HG03521 (cell line): ENCODE results near the gene RUNX1.
"Not testable (repeated sequence)": the region's sequence is repeated elsewhere in the genome, so short reads cannot be mapped to it uniquely, and the experiment has no call there.

ENCODE experiments used
- ATAC-seq: cut with Tn5 transposase; IDR thresholded peaks from one replicate; pipeline ENCODE4 v1.9.1; 2021; ENCODE audit warnings: mild to moderate bottlenecking, moderate library complexity; ENCODE audit not compliant: unreplicated experiment

RUNX1 gene

DNA sequence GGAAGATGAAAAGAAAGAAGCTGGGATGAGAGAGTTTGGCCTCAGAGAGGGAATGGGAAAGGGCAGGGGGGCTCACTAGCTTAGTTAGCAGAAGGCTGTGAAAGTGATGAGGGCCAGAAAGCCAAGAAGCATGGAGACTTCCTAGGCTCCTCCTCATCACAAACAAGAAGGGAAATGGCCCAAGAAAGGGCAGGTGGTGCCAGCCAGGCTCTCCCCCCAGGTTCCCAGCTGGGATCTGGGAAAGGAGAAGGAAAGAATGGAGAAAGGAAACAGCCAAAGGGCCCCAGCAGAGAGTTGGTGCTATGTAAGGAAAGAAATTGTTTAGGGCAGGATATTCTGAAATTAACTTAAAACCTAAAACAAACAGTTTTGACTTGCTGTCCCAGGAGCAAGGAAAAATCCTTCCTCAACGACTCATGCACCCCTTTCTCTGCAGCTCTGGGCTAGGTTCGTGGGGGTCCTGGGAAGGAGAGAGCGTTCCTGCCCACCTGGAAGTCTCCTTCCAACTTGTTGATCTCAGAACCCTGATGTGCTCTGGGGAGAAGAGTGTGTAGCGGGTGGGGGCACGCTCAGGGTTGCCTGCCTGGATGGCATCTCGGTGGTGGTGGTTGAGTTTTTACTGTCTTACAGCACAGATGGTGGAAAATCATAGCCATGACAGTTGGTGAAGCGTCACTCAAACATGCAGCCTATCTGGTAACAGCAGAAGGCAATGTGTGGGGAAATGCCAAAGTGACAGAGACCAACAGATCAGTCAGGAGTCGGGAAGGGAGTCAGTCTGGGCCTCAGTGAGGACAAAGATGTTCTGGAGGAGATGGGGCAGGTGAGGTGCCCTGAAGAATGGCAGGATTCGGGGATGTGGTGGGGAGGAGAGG, 233.0 kb downstream of the RUNX1 start:
- no peak for ATAC-seq

DNA sequence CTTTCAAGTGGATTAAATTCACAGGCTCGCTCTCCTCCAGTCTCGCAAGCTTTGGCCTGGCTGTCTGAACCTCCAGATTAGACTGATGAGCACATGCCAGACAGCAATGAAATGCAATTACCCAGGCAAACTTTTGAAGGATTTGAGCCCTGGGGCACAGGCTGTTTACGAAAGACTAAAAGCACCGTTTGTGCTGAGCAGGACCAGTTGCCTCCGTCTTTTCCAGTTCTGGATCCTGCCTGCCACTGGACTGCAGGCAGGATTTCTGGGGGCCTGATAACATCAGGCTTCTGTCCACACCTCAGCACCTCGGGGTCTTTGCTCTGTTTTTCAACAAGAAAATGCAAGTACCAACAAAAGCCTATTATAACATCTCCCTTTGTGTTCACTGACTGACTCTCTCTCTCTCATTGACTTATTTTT, 234.6 kb downstream of the RUNX1 start:
- no peak for ATAC-seq

DNA sequence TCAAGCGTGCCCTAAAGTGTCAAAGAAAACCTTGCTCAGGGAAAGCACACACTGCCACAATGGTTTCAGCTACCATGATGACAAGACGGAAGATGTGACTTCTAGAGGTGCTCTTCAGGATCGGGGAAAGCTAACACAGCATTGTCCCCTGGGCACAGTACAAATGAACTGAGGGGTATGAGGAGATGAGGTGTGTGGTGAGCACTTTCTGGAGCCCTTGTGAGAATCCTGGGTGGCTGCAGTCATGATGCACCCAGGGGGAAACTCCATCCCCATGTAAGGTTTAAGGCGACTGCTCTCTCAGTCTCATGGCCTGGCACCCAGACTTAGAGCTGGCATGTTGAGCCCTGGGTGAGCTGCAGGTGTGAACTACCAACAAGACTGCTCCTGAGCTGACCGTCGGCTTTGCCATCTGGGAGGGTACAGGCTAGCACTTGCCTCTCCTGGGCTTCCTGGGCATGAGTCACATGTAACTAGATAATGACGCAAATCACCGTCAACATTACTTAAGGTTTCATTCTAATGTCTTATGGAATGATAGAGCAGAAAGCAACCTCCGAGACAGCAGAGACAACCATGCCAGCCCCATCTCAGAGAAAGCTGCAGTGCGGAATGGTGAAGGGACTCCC, 235.7 kb downstream of the RUNX1 start:
- no peak for ATAC-seq

DNA sequence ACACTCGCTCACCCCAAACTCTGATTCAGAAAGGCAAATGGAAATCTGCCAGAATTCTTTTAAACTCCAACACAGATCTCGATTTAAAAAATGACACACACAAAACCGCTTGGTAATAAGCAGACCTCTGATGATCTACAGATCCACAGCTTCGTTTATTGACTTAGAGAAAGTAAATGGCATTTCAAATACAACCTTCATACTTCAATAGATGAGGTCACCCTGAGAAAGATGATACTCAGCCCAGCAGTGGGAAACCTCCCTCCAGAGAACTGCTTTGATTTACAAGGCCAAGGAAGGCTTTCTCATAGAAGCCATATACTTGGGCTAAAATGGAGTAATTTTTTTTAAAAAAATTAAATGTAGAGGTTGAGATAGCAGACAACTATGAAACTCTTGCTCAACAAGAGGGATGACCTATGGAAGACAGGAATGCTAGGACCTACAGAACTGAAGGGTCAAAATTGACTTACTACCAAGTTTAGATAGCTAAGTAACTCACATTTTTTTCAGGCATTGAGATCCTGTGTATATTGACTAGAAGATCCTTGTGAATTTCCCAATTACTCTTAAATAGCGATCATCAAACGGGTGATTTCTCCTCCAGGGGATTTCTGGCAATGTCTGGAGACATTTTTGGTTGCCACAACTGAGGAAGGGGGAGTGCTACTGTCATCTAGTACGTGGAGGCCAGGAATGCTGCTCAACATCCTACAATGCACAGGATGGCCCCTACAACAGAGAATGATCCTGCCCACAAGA, 236.4 kb downstream of the RUNX1 start:
- ATAC-seq = no peak

DNA sequence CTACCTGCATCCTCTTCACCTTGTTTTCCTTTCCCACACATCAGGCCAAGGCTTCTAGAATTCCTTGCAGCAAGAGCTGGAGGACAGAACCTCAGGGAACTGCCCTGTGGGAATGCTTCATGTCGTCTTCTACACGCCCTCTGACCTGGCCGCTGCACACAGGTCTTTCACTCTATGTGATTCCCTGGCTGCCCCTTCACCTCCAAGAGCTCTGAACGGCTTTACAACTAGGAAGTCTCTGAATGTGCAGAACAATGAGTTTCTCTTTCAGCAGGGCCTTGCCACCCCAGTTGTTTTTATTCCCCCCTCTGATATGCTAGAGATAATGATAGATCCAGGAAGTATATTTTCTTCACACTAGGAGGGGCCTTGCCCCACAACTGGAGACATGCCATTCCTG, 237.7 kb downstream of the RUNX1 start:
- ATAC-seq = no peak

DNA sequence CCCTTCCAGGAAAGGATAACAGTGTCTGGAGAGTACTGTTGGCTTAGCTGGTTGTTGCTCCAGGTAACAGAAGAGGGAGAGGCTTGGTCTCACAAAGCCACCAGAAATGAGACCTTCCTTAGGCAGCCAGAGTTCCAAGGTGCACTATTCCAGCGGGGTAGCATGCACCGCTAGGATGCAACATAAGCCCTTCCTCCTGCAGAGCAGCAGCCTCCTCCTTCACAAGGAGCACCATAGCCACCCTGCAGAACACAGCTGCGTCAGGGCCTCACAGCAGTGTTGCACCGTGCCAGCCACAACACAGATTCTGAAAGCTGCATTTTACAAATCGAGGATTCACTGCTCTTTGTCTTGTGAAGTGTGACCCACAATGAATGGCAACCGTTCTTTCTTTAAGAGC, 238.3 kb downstream of the RUNX1 start:
- ATAC-seq = no peak

DNA sequence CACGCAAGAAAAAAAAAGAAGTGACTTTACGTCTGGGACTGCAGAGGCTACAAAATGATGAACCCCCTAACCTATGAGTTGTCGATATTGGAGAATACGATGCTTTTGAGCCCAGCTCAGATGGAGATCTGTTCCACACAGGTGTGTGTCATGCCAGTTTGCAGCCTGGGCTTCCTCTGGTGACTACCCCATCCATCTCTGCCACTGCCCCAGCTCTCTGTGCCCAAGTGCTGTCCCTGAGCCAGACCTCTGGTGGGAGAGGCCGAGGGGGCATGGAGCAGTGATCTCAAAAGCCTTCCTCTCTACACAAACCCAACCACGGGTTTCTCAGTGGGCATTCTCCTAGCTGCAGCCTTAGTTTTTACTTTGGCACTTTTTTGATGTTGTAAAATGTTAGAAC, 239.3 kb downstream of the RUNX1 start:
- ATAC-seq = no peak

DNA sequence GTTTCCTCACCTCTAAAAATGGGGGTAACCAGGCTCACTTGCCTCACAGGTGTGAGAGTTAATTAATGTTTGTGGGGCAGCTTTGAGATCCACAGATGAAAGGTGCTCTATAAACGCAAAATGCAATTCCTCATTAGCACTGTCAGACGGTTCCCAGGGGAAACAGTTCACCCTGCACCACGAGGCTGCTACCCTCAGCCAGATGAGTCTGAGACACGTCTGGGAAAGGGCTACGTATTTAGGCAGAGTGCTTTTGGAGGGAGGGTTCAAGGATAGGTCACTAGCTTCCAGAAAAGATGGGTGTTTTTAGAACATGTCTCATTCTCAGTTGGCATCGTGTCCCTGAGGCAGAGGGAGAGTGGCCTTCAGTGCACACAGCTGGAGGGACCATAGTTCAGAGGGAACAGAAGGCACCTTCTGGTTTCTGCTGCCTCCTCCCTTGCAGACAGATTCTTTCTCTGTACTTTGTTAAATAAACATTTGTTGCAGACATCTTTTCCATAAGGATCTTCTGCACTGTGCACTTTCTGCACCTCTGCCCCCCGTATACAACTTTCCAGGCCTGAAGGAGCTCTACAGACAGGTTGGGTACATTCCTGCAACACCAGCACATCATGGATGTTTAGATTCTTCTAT, 240.4 kb downstream of the RUNX1 start:
- no peak for ATAC-seq

DNA sequence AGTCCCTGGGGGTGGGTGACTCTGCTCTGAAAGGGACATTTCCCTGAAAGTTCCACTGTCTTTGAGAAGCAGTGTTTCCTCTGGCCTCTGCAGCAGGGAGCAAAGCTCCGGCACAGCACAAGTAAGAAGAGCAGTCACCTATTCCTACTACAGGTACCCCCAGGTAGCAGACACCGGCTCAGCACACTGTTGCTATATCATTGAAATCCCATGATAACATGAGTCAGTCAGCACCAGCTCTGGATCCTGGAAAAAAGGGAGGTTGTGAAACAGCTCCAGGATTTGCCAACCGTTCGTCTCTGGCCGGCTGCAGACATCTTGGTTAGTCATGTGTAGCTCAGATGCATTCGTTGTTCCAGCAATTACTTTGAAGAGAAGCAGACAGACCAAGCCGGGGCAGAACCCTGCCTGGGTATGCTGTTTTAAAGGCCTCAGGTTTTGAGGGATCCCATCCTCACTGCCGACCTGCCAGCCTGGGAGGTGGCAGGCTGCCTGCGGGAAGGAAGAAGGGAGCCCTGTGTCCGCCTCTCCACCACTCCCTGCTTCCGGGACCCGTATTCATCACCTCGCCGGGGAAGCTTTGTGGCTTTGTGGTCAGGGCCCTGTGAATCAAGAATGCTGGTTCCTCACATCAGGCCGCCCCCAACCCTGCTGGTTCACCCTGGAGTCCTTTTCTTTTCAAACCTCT, 241.1 kb downstream of the RUNX1 start:
- ATAC-seq = no peak

DNA sequence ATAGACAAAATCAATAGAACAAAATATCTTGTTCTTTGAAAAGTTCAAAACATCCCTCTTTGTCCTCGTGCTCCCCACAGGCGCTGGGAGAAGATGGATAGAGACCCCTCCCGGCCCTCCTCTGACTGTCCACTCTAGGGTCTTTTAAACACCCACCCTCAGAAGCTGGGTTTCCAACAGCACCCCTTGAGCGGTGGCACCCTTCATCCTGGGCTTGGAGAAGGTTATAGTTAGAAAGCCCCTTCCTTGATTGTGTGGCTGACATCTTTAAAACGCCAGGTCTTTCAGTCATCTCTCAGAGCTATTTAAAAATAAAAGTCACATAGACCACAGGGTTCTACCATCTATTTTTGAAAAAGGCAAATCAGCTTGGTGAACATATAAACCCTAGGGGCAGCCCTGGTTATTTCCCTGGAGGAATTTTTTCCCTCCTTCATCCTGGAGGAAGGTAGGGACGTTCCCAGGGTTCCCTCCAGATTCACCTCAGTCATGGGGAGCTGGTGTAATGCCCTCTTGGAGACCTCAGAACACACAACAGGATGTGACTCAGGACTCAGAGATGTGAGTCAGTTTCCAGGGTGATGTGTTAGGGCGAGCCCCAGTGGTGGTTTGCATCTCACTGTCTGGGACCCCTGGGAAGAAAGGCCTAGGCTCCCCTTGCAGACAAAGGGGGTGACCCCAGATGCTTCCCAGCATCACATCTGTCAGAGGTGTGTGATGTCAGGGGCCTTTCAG, 241.8 kb downstream of the RUNX1 start:
- no peak for ATAC-seq

DNA sequence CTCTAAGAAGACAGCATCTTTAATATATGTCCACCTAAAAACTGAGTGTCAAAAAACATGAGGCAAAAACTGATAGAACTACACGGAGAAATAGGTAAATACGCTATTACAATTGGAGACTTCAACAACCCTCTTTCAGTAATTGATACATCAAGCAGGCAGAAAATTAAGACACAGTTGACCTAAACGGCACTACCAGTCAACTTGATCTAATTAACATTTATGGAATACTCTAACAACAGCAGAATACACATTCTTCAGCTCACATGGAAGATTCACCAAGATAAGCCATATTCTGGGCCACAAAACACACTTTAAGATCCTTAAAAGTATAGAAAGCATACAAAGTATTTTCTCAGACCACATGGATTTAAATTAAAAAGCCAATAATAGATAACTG, 242.7 kb downstream of the RUNX1 start:
- no peak for ATAC-seq

DNA sequence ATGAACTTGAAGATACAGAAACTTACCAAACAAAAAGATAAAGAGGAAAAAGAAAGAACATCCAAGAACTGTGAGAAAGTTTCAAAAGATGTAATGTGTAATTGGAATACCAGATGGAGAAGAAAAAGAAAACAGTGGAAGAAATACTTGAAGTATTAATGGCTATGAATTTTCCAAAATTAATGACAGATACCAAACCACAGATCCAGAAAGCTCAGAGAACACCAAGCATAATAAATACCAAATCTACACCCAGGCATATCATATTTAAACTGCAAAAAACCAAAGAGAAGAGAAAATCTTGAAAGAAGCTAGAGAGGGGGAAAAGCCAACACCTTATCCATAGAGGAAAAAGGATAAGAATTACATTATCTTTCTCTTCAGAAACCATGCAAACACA, 243.9 kb downstream of the RUNX1 start:
- no peak for ATAC-seq

DNA sequence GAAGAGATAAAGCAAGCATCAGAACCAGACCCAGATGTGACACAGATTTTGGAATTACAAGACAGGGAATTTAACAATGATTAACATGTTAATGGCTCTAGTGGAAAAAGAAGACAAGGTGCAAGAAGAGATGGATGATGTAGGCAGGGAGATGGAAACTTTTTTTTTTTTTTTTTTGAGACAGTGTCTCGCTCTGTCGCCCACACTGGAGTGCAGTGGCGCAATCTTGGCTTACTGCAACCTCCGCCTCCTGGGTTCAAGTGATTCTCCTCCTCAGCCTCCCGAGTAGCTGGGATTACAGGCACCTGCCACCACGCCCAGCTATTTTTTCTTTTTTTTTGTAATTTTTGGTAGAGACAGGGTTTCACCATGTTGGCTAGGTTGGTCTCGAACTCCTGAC, 244.5 kb downstream of the RUNX1 start:
- ATAC-seq = not testable (repeated sequence)

DNA sequence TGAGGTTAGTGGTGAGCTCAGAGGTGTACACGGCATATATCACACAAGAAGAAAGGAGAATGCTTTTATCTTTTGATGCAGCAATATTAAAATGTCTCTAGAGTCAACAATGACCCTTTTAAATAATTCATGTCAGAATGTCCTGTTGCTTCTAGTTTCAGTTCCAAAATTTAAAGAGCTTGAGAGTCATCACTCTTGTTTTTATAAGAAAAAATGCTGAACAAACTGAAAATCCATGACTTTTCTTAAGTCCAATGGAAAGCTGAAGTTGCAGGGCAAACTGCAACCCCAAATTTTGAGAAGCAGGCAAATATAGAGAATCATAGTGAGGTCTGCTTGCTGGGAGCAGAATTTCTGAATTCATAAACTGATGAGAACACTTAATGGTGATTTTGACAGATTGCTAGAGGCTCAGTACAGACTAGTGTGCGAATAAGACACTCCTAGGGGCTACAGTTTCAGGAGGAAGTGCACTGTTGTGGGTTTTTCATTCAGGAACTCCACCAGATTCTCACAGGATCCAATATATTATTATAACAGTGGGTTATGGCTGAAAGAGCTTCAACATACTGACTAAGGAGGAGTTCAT, 245.2 kb downstream of the RUNX1 start:
- ATAC-seq = no peak

DNA sequence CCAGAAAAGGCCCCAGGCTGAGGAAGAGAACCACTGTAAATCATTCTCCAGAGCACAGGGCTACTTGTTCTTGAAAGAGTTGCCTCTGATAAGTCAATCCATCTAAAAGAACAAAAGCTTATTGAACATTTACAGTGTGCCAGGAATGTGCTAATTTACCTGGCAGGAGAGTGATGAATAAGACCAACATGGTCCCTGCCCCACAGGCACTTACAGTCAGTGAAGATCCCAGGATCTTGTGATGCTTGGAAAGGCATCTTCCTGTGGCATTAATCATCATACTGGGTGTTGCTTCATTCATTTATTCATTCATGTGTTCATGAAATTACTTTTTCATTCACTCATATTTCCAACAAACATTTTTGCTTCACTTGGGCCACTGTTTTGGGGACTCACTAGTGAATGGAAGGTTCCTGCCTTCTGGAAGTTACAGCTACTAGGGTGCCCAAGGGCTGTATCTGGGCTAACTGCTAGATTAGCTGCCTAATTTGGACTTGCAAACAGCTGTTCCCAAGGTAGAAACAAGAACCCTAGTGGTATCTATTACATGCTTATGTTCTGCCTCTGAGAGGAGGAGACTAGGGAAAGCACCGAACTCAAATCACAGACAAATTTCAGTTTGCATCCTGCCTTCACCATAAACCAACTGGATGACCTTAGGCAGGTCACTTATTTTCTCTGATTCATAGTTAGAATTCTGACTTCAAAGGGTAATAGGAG, 246.8 kb downstream of the RUNX1 start:
- ATAC-seq = no peak

DNA sequence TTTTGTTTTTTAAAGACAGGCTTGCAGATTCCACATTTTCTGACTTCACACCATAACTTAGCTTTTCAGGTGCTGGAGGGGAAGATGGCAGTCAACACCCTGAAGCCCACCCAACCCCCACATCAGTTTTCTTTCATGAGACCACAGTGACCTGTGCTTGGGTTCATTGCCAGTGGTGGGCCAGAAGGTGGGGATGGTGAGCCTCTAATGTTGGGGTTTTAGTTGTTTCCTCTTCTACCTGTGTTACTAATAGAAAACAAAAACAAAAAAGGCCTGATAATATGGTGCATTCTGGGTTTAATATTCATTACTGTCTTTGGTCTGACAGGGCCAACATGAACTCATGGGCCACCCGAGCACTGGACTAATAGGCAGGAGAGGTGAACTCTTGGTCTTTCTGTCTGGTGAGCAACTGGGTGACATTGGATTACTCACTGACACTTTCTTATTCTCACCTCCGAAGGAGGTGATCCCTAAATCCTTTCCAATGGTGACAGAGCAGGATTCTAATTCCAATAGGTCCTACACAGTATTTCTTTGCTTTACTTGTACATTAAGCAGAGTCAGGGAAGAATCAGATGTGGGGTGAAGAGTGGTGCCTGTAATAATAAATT, 247.5 kb downstream of the RUNX1 start:
- no peak for ATAC-seq

DNA sequence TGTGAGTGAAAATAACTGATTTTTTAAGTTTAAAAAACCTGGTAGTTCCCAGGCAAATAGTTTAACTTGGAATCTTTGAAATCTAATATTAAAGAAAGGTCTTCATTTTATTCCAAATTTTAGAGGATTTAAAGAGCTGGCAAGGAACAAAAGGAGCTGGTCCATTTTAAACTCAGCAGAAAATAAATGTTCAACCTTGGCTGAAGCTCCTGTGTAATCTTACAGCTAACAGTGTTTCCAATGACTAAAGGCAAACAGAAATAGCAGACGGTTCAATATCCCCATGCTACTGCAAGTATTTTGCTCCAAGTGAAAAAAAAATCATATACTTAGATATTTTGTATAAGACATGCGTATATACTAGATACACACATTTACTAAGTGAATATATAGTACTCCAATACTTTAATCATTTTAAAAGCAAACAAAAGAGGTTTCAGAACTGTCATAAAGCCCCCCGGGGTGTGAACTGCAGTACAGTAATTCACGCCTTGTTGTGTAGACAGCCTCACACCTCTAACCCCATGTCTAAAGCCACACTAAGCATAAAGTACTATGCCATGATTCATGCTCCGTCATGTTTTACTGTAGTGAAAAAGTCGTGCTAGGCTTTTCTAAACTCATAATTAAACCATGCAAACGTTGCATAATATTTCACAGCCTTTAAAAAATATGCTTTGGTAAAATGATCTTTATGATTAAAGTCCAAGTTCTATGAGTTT, 248.1 kb downstream of the RUNX1 start:
- no peak for ATAC-seq

DNA sequence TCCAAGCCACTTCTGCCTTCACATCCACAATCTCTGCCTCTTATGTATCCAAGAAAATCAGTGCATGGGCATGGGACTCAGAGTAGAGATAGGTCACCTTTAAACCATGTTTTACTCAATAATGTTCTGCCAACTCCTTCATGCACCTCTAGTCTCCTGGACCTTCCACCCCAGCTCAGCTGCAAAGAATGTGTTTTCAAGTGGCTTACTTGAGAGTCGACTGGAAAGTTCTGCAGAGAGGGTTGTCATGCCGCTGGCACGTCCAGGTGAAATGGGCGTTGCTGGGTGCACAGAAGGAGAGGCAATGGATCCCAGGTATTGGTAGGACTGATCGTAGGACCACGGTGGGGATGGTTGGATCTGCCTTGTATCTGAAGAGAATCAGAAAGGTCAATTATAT, 250.0 kb downstream of the RUNX1 start:
- no peak for ATAC-seq
